Transverse colon (tissue), 4 donors: ENCODE measurements around the gene PMFBP1. TPM values are rescaled to one million over a fixed set of nuclear protein-coding genes. Genes with fewer than 3 reads are reported as not detected.

Experiments used
- DNase-seq: peaks from one replicate; pipeline ENCODE4 v3.0.0-alpha.2; 2019
- H3K27ac ChIP-seq, 4 donors: fragments of 200-600 bp; sonication (generic); 2 replicates each; pipeline ENCODE4 v1.5.1; 2016 to 2018; ENCODE audit warnings: inconsistent platforms in 4 of 4
- H3K27me3 ChIP-seq: fragments of 200-600 bp; sonication (generic); 2 replicates; pipeline ENCODE4 v1.5.1; 2017; ENCODE audit warnings: inconsistent platforms
- H3K36me3 ChIP-seq, 4 donors: fragments of 200-600 bp; sonication (generic); 2 replicates each; pipeline ENCODE4 v1.5.1; 2017 to 2019; ENCODE audit warnings: inconsistent platforms in 4 of 4
- H3K4me1 ChIP-seq, 4 donors: fragments of 200-600 bp; sonication (generic); 2 replicates each; pipeline ENCODE4 v1.5.1; 2017 to 2020; ENCODE audit warnings: inconsistent platforms in 4 of 4
- H3K4me3 ChIP-seq, 4 donors: fragments of 200-600 bp; sonication (generic); 1 replicate in 1 of 4; 2 replicates in 3 of 4; pipeline versions ENCODE4 v1.5.1 to v1.6.1; 2017 to 2019; ENCODE audit warnings: inconsistent platforms in 4 of 4
- H3K9me3 ChIP-seq, 2 donors: fragments of 200-600 bp; sonication (generic); 2 replicates each; pipeline ENCODE4 v1.5.1; 2017 to 2019; ENCODE audit warnings: inconsistent platforms in 2 of 2
- CTCF ChIP-seq, 5 experiments: fragments of 200-600 bp in 3 of 5; fragments of 450-650 bp in 2 of 5; sonication (generic) in 3 of 5; IDR thresholded peaks; 1 replicate in 2 of 5; 2 replicates in 3 of 5; pipeline ENCODE4 v1.5.1; 2016 to 2017; ENCODE audit warnings: antibody characterized with exemption in 5 of 5, inconsistent platforms in 3 of 5, mild to moderate bottlenecking in 2 of 5, moderate library complexity in 1 of 5
- EP300 ChIP-seq: sonication (generic); formaldehyde crosslinking; IDR thresholded peaks from one replicate; pipeline ENCODE4 v1.6.1; 2017; ENCODE audit warnings: antibody characterized with exemption, low read depth
- POLR2A ChIP-seq: fragments of 450-650 bp; IDR thresholded peaks from one replicate; pipeline ENCODE4 v1.6.1; 2016; ENCODE audit warnings: antibody characterized with exemption, mild to moderate bottlenecking, moderate library complexity
- POLR2AphosphoS5 ChIP-seq, 3 donors: sonication (generic); formaldehyde crosslinking; IDR thresholded peaks; one replicate each; pipeline ENCODE4 v1.6.1; 2016; ENCODE audit warnings: antibody characterized with exemption in 3 of 3
- WGBS, 2 donors: methylation state at CpG; one replicate each; pipeline ENCODE4 v1.1.5; 2018; ENCODE audit warnings: low coverage in 1 of 2; 5-methylcytosine and 5-hydroxymethylcytosine counted together
- in situ Hi-C, 4 donors: fragments of 200-750 bp; cut with MboI; loops; one replicate each; pipeline versions ENCODE4 v1.15.0 to v1.15.1; 2017; ENCODE audit warnings: low sequenced_read_pairs in 3 of 4, low pct_ligation_motif_present in 1 of 4, low pct_unique_long_range_greater_than_20kb in 1 of 4
- intact Hi-C: fragments of 100-400 bp; cut with DNase I; formaldehyde crosslinking; loops from one replicate; pipeline ENCODE4 v1.15.1; 2023; ENCODE audit warnings: low total_unique reads
- total RNA-seq, 4 donors: library from RNA; depleted of rRNA; stranded (reverse); fragments of >200 nt; gene quantifications; one replicate each; pipeline ENCODE4 v1.1.0, GENCODE V29; 2016

Gene PMFBP1
- total RNA-seq, 4 donors from 2014 or later, result 0.75 to 8.4 (median 4.2) TPM

DNA sequence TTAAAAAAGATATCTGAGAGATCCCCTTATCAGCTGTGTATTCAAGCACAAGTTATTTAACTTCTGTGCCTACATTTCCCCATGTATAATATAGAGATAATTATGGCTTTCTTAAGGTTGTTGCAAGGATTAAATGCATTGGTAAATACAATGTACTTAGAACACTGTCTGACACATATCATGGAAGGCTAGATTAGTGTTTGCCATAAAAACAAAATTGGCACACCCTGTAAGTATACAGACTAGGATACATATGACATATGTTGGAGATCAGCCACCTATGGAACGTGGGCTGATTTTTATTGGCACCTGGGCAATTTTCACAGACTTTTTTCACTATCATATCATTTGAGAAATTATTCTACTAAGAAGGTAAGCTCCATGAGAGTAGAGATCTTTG is 2.2 kb downstream of the PMFBP1 start:
- H3K4me3 ChIP-seq, result no peak overlapping the region
- in situ Hi-C loops (no loop called here), intact Hi-C loops (no loop called here)
- H3K36me3 ChIP-seq, result no peaks in the 10 kb centered on the region
- no peak for DNase-seq
- H3K9me3 ChIP-seq, result no peaks in the 10 kb centered on the region
- TF ChIP-seq CTCF (IDR thresholded peaks at IDR 0.05) (no peak), POLR2A (no peak), POLR2AphosphoS5 (IDR thresholded peaks at IDR 0.05) (no peak), EP300 (no peak)
- 41 to 78% methylated on average over 1 of the region's 1 CpG for WGBS, 2 donors
- no peaks in the 10 kb centered on the region for H3K27me3 ChIP-seq
- peak overlapping the region in 1 of 4 donors; percentile 5 for H3K27ac ChIP-seq
- no peaks in the 10 kb centered on the region for H3K4me1 ChIP-seq

DNA sequence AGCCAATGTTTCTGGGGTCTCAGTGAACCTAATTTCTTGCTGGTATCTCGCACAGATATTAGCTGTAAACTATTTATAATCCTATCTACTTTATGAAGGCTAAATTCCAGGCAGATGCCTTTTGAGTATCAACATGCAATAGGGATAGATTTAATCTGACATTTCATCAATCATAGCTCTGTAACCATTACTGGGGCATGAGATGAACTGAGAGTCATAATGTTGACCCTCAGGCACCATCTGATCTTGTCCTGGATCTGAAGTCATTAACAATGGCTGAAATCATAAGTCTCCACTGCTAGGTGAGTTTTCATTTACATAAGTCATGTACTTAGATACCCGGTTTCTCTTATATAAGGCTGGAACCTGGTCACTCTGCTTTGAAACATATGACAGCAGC is 3.6 kb downstream of the PMFBP1 start:
- Histone ChIP-seq H3K4me3 (no peak overlapping the region), H3K27ac (no peak overlapping the region), H3K36me3 (no peaks in the 10 kb centered on the region), H3K9me3 (no peaks in the 10 kb centered on the region), H3K27me3 (no peaks in the 10 kb centered on the region), H3K4me1 (no peaks in the 10 kb centered on the region)
- WGBS, 2 donors, result 92 to 93% methylated on average over 2 of the region's 2 CpGs
- in situ Hi-C loops, result no loop called here
- no peak for TF ChIP-seq EP300
- no peak for TF ChIP-seq POLR2AphosphoS5 (IDR thresholded peaks at IDR 0.05)
- no peak for TF ChIP-seq POLR2A
- TF ChIP-seq CTCF (IDR thresholded peaks at IDR 0.05), result no peak
- DNase-seq, result no peak
- intact Hi-C loops, result no loop called here

DNA sequence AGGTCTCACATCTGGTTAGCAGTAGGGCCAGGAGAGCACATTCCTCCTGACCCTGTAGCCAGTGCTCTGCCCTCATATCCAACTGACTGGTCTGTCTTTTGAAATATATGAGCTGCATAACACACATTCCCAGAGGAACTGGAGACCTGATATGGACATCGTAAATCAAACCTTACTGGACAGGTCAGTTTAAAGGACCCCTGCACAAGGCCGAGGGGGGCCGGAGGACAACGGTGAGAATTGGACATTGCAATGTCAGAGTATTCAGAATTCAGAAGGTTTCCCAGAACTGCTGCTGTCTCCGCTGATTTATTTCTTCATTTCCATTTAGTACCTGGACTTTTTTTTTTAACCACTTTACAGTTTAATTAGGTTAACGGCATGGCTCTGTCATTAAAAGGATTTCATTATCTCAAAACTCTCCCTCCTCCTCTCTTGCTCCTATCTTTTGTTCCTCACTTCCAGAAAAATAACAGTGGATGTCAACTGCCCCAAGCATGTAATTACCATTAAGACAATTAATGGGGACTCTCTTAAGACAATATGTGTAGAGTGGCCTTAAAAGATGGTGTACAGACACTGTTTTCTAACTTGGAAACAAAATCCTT is 4.9 kb downstream of the PMFBP1 start:
- 81 to 90% methylated on average over 5 to 6 of the region's 6 CpGs for WGBS, 2 donors
- TF ChIP-seq EP300 (no peak), POLR2A (no peak), CTCF (IDR thresholded peaks at IDR 0.05) (no peak), POLR2AphosphoS5 (IDR thresholded peaks at IDR 0.05) (no peak)
- H3K9me3 ChIP-seq, result no peaks in the 10 kb centered on the region
- no peaks in the 10 kb centered on the region for H3K36me3 ChIP-seq
- in situ Hi-C loops (no loop called here), intact Hi-C loops (no loop called here)
- no peaks in the 10 kb centered on the region for H3K27me3 ChIP-seq
- H3K4me1 ChIP-seq, result peaks cover 0 to 6% (median 3%) of the 10 kb centered on the region in 4 donors
- H3K27ac ChIP-seq, result no peak overlapping the region
- no peak overlapping the region for H3K4me3 ChIP-seq
- DNase-seq, result no peak

DNA sequence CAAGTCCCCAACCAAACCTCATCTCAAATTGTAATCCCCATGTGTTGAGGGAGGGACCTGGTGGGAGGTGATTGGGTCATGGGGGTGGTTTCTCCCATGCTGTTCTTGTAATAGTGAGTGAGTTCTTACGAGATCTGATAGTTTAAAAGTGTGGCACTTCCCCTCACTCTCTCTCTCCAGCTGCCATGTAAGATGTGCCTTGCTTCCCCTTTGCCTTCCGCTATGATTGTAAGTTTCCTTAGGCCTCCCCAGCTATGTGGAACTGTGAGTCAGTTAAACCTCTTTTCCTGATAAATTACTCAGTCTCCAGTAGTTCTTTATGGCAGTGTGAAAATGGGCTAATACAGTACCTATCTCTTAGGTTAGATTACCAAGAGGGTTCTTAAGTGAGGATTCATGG is 5.8 kb downstream of the PMFBP1 start:
- DNase-seq, result no peak
- Histone ChIP-seq H3K27me3 (no peaks in the 10 kb centered on the region), H3K27ac (no peak overlapping the region), H3K9me3 (no peaks in the 10 kb centered on the region), H3K4me1 (peaks cover 0 to 15% (median 3%) of the 10 kb centered on the region in 4 donors), H3K4me3 (no peak overlapping the region), H3K36me3 (no peaks in the 10 kb centered on the region)
- intact Hi-C loops (no loop called here), in situ Hi-C loops (no loop called here)
- TF ChIP-seq EP300, result no peak
- no peak for TF ChIP-seq POLR2A
- no peak for TF ChIP-seq POLR2AphosphoS5 (IDR thresholded peaks at IDR 0.05)
- no peak for TF ChIP-seq CTCF (IDR thresholded peaks at IDR 0.05)
- WGBS, 2 donors, result 86 to 100% methylated on average over 1 to 2 of the region's 2 CpGs
